ENCODE measurements around the gene MACROD2.
A peak's percentile ranks its signal among the peaks of the same experiment; 100 is the strongest.

Gene MACROD2

GRCh38 chr20:15310361-15310760 is 1315.0 kb downstream of the MACROD2 start:
- no peak for FAIRE-seq
- no peak for DNase-seq (ENCODE audit: extremely low spot score, insufficient read length, low read depth)

GRCh38 chr20:15316556-15316955 is 1321.2 kb downstream of the MACROD2 start:
- no peak for DNase-seq (ENCODE audit: extremely low spot score, insufficient read length, low read depth)
- no peak for FAIRE-seq

- FAIRE-seq (peak; percentile 86), DNase-seq (ENCODE audit: extremely low spot score, insufficient read length, low read depth) (peak; percentile 7)
Measured at GRCh38 chr20:15317546-15318232, 1322.4 kb downstream of the MACROD2 start.

GRCh38 chr20:15318682-15319081 is 1323.4 kb downstream of the MACROD2 start:
- DNase-seq (ENCODE audit: extremely low spot score, insufficient read length, low read depth), result no peak
- FAIRE-seq, result peak; percentile 15

- no peak for DNase-seq (ENCODE audit: extremely low spot score, insufficient read length, low read depth)
- no peak for FAIRE-seq
Measured at GRCh38 chr20:15319439-15319838, 1324.1 kb downstream of the MACROD2 start.

GRCh38 chr20:15320941-15321340 is 1325.6 kb downstream of the MACROD2 start:
- DNase-seq (ENCODE audit: extremely low spot score, insufficient read length, low read depth) (no peak), FAIRE-seq (no peak)

GRCh38 chr20:15327123-15327522 is 1331.8 kb downstream of the MACROD2 start:
- DNase-seq (ENCODE audit: extremely low spot score, insufficient read length, low read depth) (no peak), FAIRE-seq (no peak)

- DNase-seq (ENCODE audit: extremely low spot score, insufficient read length, low read depth) (no peak), FAIRE-seq (no peak)
Measured at GRCh38 chr20:15328084-15328483, 1332.8 kb downstream of the MACROD2 start.

GRCh38 chr20:15332711-15333160 is 1337.4 kb downstream of the MACROD2 start:
- no peak for DNase-seq (ENCODE audit: extremely low spot score, insufficient read length, low read depth)
- no peak for FAIRE-seq

- no peak for FAIRE-seq
Measured at GRCh38 chr20:15333170-15333569, 1337.9 kb downstream of the MACROD2 start.

GRCh38 chr20:15336011-15336410 is 1340.7 kb downstream of the MACROD2 start:
- no peak for FAIRE-seq

More at GRCh38 chr20:15333170-15333569, 1337.9 kb downstream of the MACROD2 start:
- no peak for DNase-seq (ENCODE audit: extremely low spot score, insufficient read length, low read depth)

GRCh38 chr20:15336536-15336935 is 1341.2 kb downstream of the MACROD2 start:
- DNase-seq (ENCODE audit: extremely low spot score, insufficient read length, low read depth) (no peak), FAIRE-seq (no peak)

More at GRCh38 chr20:15336011-15336410, 1340.7 kb downstream of the MACROD2 start:
- DNase-seq (ENCODE audit: extremely low spot score, insufficient read length, low read depth), result no peak

GRCh38 chr20:15339264-15339663 is 1343.9 kb downstream of the MACROD2 start:
- DNase-seq (ENCODE audit: extremely low spot score, insufficient read length, low read depth) (no peak), FAIRE-seq (no peak)

- DNase-seq (ENCODE audit: extremely low spot score, insufficient read length, low read depth) (no peak), FAIRE-seq (no peak)
Measured at GRCh38 chr20:15342991-15343523, 1347.7 kb downstream of the MACROD2 start.

- DNase-seq (ENCODE audit: extremely low spot score, insufficient read length, low read depth) (no peak), FAIRE-seq (no peak)
Measured at GRCh38 chr20:15345287-15345686, 1350.0 kb downstream of the MACROD2 start.

- no peak for DNase-seq (ENCODE audit: extremely low spot score, insufficient read length, low read depth)
- no peak for FAIRE-seq
Measured at GRCh38 chr20:15346657-15347280, 1351.5 kb downstream of the MACROD2 start.

- no peak for DNase-seq (ENCODE audit: extremely low spot score, insufficient read length, low read depth)
- no peak for FAIRE-seq
Measured at GRCh38 chr20:15359056-15359455, 1363.7 kb downstream of the MACROD2 start.

- FAIRE-seq (no peak), DNase-seq (ENCODE audit: extremely low spot score, insufficient read length, low read depth) (no peak)
Measured at GRCh38 chr20:15362849-15363248, 1367.5 kb downstream of the MACROD2 start.

- no peak for FAIRE-seq
- no peak for DNase-seq (ENCODE audit: extremely low spot score, insufficient read length, low read depth)
Measured at GRCh38 chr20:15364781-15365180, 1369.5 kb downstream of the MACROD2 start.

GRCh38 chr20:15370370-15370769 is 1375.1 kb downstream of the MACROD2 start:
- DNase-seq (ENCODE audit: extremely low spot score, insufficient read length, low read depth) (no peak), FAIRE-seq (no peak)

- DNase-seq (ENCODE audit: extremely low spot score, insufficient read length, low read depth), result no peak
- FAIRE-seq, result no peak
Measured at GRCh38 chr20:15374682-15375081, 1379.4 kb downstream of the MACROD2 start.

Data from GM18507 (cell line).